Measurements from ENCODE around the gene CHRNB4. TPM values are rescaled to one million over a fixed set of nuclear protein-coding genes. Genes with fewer than 3 reads are reported as not detected.

The CHRNB4 gene
- total and polyA plus RNA-seq, 4 donors, result not detected

DNA sequence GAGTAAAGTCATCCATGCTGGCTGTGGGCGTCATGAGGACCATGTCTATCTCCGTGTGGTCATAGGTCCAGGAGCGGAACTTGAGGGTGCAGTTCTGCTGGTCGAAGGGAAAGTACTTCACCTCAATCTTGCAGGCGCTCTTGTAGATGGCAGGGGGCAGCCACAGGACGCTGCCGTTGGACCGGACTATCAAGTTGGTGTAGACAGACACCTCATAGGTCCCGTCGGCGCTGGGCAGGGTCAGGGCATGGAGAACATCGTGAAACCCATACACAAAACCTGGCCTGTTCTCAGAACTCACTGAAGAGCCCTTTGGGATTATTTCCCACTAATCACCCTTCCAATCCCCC is 11.3 kb downstream of the CHRNB4 start:
- Histone ChIP-seq H3K27ac (ENCODE audit: low read depth in 1 of 2, low read length in 2 of 2) (no peak overlapping the region), H3K4me3 (ENCODE audit: low read depth in 1 of 3, low read length in 3 of 3) (no peak overlapping the region), H3K4me1 (ENCODE audit: control insufficient read depth in 4 of 4, insufficient read depth in 4 of 4, low read length in 3 of 4) (no peaks in the 10 kb centered on the region), H3K27me3 (ENCODE audit: control insufficient read depth in 4 of 4, insufficient read depth in 4 of 4, low read length in 3 of 4) (peaks cover 0 to 3% (median 0%) of the 10 kb centered on the region in 4 donors), H3K9me3 (ENCODE audit: control insufficient read depth in 4 of 4, low read length in 3 of 4) (peaks cover 0 to 5% (median 2%) of the 10 kb centered on the region in 4 donors), H3K9ac (ENCODE audit: low read depth in 1 of 2, low read length in 2 of 2) (no peak overlapping the region), H3K36me3 (ENCODE audit: control insufficient read depth in 4 of 4, insufficient read depth in 3 of 4, low read depth in 1 of 4, low read length in 3 of 4) (no peaks in the 10 kb centered on the region)
- no peak for TF ChIP-seq HNF4A (conservative IDR thresholded peaks at IDR 0.05)
- TF ChIP-seq GABPA (IDR thresholded peaks at IDR 0.05 in 1 of 2, conservative IDR thresholded peaks at IDR 0.05 in 1 of 2), result no peak
- TF ChIP-seq EGR1 (IDR thresholded peaks at IDR 0.05; ENCODE audit: low read depth in 2 of 2), result no peak
- TF ChIP-seq NR2F2 (IDR thresholded peaks at IDR 0.05), result no peak
- TF ChIP-seq FOXA2 (IDR thresholded peaks at IDR 0.05), result no peak
- no peak for TF ChIP-seq RXRA (IDR thresholded peaks at IDR 0.05)
- TF ChIP-seq CTCF (IDR thresholded peaks at IDR 0.05; ENCODE audit: low read depth, low read length, missing input control), result no peak
- no peak for TF ChIP-seq TAF1 (conservative IDR thresholded peaks at IDR 0.05)
- TF ChIP-seq RAD21 (IDR thresholded peaks at IDR 0.05), result no peak
- no peak for TF ChIP-seq JUND (IDR thresholded peaks at IDR 0.05)
- TF ChIP-seq, protein P1, sequence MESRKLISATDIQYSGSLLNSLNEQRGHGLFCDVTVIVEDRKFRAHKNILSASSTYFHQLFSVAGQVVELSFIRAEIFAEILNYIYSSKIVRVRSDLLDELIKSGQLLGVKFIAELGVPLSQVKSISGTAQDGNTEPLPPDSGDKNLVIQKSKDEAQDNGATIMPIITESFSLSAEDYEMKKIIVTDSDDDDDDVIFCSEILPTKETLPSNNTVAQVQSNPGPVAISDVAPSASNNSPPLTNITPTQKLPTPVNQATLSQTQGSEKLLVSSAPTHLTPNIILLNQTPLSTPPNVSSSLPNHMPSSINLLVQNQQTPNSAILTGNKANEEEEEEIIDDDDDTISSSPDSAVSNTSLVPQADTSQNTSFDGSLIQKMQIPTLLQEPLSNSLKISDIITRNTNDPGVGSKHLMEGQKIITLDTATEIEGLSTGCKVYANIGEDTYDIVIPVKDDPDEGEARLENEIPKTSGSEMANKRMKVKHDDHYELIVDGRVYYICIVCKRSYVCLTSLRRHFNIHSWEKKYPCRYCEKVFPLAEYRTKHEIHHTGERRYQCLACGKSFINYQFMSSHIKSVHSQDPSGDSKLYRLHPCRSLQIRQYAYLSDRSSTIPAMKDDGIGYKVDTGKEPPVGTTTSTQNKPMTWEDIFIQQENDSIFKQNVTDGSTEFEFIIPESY (IDR thresholded peaks at IDR 0.05), result no peak
- no peak for TF ChIP-seq ATF3 (IDR thresholded peaks at IDR 0.05)
- no peak for TF ChIP-seq FOXA1 (IDR thresholded peaks at IDR 0.05)
- no peak for TF ChIP-seq MAX (IDR thresholded peaks at IDR 0.05)
- no peak for TF ChIP-seq YY1 (IDR thresholded peaks at IDR 0.05)
- no peak for TF ChIP-seq SP1 (IDR thresholded peaks at IDR 0.05)
- no peak for TF ChIP-seq HNF4G (IDR thresholded peaks at IDR 0.05)
- TF ChIP-seq REST (IDR thresholded peaks at IDR 0.05), result no peak
- DNase-seq (ENCODE audit: low spot score), result no peak
- 93% methylated on average over 12 of the region's 12 CpGs for WGBS
